Activated T-cell treated with anti-CD3 and anti-CD28 coated beads for 48 hours (primary cell): ENCODE data around the gene FBXL7.

Source experiments
- DNase-seq: peaks from one replicate; pipeline ENCODE4 v3.0.0-alpha.2; 2020; ENCODE audit warnings: low read depth

The FBXL7 gene

DNA sequence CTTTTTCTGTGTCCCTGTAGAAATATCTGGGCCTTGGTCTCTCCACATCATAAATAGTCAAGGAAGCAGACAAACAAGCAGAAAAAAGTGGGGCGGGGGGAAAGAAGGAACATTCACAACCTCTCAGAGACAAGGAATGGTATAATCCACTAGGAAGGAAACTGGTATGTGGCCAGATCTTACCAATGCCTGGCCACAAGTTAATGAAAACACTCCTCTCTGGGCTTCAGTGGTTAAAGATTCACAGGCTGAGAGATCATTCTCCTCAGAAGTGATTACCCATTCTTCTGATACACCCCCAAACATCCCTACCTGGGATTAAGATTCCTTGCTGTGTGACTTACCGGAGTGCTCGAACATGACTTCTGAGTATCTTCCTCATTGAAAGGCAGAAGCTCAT lies 389.0 kb downstream of the FBXL7 start:
- no peak for DNase-seq

DNA sequence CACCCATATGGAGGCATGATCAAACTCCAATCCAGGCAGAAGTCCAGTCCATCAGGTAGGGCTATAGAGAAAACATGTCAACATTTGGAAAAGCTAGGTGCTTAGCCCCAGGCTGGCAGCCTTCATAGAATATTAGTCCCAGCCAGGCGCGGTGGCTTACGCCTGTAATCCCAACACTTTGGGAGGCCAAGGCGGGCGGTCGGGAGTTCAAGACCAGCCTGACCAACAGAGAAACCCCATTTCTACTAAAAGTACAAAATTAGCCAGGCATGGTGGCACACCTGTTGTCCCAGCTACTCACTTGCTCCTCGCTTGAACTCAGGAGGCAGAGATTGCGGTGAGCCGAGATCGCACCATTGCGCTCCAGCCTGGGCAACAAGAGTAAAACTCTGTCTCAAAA lies 393.9 kb downstream of the FBXL7 start:
- DNase-seq = no peak

DNA sequence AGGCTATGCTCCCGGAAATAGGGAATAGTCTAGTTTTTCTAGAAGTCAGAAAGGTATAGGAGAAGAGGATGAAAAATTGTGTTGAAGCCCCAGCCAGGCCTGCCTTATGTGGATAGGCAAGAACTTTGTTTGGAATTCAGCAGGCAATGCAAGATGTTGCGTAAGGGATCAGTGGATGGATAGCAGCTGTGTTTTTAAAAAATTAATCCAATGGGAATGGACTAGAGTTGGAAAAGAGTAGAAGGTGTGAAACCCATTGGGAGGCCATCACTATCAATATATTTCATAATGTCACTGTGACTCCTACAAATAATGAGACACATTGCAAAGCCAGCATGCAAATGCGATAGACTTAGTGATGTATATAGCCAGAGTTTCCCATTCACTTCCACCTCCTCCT lies 397.7 kb downstream of the FBXL7 start:
- DNase-seq = no peak

DNA sequence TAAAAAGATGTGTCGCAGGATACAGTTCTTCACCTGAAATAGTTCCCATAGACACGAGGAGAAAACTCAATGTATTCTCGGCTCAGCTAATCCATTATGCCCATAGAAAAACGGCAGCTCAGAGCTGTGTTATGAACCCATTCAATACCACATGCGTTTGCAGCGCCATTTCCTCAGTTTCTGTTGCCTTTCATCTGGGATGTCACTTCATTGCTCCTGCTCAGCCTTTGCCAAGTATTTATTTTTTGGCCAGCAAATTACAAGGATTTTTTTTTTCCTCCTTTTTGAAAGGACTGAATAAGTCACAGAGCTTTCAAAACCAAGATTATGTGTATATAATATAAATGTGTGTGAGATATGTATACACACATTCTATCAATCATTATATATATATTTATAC lies 398.7 kb downstream of the FBXL7 start:
- no peak for DNase-seq

DNA sequence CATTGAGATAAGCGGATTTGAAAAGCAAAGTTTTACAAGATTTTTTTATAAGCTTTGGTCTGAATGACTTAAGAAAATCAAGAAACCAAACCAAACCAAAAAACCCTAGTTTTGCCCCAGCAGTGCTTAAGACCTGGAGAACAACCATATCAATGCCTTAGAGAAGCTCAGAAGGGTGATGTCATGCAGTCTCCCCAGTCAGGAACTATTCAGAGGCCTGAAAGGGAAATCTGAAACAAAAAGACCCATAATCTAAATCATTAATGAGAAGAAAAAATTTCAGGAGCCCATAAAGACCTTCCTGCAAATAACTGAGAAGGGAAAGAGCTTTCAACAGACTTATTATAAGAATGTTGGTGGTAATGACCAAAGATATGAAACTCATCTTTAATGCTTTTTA lies 399.5 kb downstream of the FBXL7 start:
- no peak for DNase-seq

DNA sequence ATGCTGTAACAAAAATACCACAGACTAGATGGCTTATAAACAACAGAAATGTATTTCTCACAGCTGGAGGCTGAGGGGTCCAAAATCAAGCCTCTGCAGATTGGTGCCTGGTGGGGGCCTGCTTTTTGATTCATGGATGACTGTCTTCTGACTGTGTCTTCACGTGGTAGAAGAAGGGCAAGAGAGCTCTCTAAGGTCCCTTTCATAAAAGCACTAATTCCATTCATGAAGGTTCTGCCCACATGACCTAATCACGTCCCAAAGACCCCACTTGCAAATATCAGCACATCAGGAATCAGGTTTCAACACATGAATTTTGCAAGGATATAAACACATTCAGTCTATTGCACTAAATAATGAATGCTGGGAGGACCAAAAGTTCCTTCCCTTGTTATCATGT lies 401.2 kb downstream of the FBXL7 start:
- DNase-seq = no peak

DNA sequence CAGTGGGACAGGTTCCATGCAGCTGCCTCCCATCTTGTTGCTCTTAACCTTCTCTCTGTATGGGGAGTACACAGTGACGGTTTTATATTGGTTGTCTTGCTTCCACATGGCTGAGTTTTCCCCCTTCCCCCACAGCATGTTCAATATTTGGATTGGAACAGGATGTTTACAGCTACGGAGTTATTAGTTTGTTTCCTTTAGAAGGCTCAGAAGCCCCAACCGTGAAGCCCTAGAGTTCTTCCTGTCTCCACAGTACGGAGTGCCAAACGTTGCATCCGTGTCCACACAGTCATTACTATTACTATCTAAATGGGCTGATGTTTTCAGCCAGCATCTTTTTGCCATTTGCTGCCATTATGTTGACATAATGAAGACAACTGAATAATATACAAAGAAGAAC lies 402.1 kb downstream of the FBXL7 start:
- no peak for DNase-seq

DNA sequence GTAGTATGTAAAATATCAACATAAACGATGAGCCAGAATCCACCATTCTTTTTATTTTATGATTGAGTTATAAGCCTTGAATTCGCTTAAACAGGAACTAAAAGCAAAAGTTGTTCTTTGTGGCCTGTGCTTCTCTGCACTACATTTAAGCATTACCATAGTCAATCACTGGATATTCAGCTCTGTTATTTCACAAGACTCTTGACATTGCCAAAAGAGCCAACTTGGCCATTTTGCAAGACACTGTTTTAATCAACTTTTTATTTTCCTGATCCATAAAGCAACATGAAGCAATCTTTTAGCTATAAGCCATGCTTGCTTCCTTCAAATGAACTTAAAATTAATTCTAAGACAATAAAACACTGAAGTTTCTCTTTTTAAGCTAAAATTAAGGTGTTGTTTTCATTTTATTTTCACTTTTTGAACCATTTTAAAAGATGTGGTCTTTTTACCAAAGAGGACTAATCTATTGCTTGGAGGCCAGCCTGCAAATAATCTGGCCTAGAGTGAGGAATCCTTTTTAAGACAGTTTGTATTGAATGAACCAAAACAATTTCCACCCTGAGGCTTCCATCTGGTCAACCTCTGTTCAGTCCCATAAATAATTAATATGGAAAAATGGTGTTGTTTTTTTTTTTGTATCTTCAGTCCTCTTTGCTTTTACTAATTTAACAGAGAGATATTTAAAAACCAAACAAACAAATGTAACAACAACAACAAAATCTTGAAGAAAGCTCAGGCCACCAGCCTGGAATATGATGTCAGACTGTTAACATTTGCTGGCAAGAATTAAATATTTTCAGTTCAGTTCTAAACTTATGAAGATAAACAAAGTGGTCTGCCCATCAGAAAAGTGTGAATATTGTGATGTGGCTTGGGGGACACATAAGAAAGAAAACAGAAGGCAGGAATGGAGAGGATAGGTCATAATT lies 405.2 kb downstream of the FBXL7 start:
- DNase-seq = no peak

DNA sequence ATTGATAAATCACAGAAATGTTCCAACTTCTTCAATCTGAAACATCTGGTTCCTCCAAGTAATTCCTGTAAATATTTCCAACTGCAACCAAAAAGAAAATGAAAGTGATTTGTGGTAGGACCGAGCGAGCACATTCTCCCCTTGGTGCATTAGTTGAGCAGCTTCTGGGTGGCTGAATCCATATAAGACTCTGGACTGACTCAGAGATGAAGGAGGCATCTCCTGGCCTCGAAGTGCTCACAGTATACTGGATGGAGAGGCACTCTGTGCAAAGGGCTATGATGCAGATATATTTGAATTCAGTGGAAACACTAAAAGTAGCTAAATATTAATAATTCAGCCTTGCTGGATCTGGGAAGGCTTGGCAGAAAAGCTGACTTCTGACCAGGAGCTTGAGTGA lies 414.7 kb downstream of the FBXL7 start:
- DNase-seq = no peak

DNA sequence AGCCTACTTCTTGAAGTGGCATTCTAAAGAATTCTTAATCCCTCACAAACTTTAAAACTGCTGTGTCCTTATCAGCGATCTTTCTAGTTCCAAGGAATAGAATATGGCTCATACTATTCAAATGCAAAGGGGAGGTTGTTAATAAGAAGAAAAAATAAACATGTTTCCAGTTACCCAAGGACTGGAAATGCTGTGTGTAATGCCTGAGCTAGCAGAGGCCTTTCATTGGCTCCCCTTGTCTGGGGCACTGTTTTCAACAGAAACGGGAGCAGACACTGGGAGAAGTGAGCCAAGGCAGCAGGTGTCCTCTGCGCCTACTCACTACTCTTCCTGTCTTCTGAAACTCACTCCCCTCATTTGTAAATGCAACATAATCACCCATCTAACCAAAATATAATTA lies 426.6 kb downstream of the FBXL7 start:
- no peak for DNase-seq

DNA sequence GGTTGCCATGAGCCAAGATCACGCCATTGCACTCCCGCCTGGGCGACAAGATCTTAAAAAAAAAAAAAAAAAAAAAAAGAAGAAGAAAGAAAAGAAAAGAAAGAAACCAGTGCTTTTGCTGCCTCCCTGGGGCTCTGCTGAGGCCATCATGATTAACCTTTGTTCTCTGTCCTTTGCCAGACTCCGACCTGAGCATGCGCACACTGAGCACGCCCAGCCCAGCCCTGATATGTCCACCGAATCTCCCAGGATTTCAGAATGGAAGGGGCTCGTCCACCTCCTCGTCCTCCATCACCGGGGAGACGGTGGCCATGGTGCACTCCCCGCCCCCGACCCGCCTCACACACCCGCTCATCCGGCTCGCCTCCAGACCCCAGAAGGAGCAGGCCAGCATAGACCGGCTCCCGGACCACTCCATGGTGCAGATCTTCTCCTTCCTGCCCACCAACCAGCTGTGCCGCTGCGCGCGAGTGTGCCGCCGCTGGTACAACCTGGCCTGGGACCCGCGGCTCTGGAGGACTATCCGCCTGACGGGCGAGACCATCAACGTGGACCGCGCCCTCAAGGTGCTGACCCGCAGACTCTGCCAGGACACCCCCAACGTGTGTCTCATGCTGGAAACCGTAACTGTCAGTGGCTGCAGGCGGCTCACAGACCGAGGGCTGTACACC lies 427.9 kb downstream of the FBXL7 start:
- no peak for DNase-seq

DNA sequence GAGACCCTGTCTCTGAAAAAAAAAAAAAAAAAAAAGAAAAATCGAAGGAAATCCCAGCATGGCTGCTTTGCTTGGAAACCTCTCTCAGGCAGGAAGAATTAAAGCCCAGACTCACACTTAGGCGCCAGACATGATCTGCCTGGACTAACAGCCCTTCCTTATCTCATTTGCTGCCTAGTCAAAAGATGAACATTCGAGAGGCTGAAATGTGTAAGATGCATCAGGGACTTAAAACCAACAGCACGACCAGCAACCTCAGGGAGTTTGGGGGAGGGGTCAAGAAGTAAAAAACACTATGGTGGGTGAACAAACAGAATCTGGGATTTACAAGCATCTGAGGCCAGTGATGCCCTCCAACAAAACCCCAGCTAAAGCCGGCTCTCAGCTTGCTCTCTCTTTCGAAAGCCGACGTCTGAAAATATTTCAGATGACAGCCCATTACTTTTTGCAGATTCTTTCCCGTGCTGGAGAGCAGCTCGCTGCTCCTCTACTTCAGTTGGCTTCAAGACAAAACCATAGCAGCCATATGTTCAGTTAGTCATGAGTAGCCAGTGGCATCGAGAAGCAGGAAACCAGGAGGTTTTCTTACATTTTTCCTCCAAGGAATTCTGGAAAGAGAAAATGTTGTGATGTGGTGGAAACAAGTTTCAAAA lies 429.8 kb downstream of the FBXL7 start:
- DNase-seq = no peak

DNA sequence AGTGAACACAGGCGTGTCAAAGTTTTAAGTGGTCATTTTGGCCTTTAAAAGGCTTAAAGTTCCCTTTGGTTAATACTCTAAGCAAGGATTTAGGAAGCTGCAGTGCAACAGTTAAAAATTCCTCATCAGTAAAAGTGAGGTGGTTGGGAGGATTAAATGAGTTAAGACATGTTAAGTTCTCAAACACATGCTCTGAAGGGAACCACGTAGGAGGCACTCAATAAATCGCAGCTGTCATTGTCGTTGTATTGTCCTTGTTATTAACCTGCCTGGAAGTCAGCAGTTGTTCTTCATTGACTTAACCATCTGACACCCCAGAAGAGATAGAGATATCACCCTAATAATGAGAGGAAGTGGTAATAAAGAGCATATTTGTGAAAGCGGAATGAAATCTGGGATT lies 432.1 kb downstream of the FBXL7 start:
- DNase-seq = no peak

DNA sequence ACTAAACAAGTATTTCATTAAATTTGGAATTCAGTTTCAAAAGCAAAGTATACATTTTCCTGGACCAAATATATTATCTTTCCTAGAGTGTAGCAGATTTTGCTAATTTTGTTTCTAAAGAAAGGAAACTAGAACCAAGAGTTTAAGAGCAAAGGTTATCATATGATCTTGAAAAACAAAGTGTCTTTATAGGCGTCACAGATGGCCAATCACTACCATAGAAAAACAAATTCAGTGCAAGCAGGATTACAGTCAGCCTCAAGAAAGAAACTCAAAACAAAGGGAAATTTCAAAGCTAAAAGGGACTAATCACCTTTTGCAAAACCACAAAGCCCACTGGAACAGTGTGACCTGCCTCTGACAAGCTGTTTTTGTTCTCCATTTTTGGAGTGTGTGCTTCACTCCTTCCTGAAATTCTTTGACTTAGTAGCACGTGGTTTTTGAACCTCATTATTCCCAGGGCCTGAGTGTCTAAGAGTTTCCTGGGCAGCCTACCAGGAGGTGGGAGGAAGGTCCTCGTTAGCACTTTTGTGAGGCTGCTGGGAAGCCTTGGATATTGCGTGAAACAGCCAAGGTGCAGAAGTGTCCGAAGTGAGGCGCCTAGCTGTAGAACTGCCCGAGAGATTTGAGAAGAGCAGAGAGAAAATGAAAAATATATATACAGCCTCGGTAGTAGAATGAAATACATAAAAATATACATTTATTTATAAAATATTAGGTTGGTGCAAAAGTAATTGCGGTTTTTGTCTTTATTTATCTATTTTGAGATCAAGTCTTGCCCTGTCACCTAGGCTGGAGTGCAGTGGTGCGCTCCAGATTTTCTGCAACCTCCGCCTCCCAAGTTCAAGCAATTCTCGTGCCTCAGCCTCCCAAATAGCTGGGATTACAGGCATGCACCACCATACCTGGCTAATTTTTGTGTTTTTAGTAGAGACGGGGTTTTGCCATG lies 433.6 kb downstream of the FBXL7 start:
- no peak for DNase-seq

DNA sequence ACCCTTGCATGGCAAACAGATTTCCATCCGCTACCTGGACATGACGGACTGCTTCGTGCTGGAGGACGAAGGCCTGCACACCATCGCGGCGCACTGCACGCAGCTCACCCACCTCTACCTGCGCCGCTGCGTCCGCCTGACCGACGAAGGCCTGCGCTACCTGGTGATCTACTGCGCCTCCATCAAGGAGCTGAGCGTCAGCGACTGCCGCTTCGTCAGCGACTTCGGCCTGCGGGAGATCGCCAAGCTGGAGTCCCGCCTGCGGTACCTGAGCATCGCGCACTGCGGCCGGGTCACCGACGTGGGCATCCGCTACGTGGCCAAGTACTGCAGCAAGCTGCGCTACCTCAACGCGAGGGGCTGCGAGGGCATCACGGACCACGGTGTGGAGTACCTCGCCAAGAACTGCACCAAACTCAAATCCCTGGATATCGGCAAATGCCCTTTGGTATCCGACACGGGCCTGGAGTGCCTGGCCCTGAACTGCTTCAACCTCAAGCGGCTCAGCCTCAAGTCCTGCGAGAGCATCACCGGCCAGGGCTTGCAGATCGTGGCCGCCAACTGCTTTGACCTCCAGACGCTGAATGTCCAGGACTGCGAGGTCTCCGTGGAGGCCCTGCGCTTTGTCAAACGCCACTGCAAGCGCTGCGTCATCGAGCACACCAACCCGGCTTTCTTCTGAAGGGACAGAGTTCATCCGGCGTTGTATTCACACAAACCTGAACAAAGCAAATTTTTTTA lies 436.7 kb downstream of the FBXL7 start:
- no peak for DNase-seq

DNA sequence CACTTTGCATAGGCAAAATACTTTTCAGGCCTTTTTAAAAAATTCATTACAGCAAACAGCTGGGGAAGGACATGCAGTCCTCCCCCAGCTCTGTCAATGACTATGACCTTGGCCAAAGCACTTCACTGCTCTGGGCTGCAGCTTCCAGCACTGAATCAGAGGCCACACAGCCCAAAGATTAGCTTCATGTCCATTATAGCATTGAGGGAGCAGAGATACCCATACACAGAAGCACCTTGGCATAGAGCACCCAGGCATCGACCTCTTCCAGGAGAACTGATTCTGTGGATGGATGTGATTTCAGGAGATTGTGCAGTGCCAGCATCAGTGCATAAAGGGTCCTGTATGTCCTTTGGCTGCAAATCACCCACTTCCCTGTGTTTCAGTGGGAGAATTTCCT lies 437.7 kb downstream of the FBXL7 start:
- DNase-seq = no peak

DNA sequence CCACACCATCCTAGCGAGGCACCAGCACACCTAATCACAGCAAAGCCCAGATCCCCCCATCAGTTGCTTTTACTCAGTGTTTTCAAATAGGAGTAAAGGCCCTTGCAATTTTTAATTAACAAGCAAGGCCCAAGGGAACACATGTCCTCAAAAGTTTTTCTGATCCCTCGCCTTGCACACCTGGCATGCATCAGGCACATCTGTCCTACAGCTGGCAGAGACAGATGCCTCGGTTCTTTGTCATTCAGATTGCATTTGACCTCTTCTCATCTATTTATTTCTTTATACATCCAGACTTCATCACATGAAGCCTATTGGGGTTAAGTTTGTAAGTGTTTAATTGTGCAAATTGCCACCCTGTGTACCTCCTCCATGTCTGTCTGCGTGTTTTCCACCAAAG lies 438.2 kb downstream of the FBXL7 start:
- DNase-seq = no peak

DNA sequence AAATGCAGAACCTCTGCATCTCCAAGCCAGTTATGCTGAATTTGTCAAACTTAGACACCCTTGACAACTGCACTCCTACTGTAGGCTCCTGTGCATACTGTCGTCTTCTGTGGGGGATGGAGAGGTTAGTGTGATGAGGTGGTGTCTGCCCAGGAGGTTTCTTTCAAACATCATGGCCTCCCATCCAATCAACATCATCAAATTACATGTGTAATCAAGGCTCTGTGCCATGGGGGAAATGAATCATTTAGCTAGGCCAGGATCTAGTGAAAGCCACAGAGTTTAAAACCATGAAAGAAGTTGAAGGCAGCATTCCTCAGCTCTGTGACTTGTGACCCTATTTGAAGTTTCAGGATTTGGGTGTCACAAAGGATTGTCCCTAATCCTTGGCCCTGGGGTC lies 439.0 kb downstream of the FBXL7 start:
- no peak for DNase-seq

DNA sequence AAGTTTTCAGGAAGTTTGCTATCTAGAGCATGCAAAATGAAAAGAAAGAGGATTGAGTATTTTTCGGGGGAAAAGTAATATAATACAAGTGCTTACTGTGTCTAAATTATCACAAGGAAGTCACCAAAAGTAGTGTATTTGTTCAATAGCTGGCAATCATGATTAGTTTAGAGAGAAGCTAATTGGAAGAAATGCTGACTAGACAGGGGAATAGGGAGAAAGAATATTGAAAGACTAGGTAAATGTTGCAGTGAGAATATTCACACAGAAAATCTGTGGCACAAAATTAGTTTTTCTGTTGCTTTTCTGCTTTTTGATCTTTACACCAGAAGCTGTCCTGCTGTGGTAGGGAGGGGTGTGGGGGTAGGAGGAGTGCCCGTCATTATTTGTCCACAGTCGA lies 440.9 kb downstream of the FBXL7 start:
- DNase-seq = no peak

DNA sequence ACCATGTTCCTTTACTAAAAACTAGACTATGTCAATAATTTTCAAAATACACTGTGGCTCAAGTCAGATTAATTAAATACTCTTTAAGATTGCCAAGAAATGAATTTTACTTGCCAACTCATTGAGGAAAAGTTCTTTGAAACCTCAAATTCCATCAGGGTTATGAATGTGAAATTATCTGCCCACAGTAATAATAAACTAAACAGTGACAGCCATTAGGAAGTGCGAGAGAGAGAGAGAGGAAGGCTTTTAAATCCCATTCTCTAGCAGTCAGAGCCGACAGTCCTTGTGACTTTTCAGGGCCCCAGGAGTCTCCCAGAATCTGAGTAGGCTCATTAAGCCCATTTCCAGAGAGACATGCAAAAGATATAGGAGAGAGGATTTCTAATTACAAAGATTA lies 443.5 kb downstream of the FBXL7 start:
- DNase-seq = no peak

DNA sequence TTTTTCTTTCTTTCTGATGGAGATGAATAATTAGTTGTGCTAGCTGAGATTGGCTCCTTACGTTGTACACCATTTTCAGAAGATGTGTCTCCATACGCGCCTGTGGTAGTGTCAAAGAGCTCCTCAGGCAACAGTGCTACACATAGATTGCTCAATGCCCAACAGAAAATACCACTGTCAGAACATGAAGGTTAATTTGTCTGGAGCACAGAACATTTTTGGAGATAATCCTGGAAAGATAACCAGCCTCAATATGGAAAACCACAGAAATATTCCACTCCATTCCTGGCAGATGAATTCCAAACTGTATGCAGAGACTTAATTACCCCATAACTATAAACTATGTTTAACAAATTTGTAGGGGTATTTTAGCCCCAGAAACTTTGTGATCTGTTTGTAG lies 446.0 kb downstream of the FBXL7 start:
- no peak for DNase-seq
